Osteocyte (in vitro differentiated cells): ENCODE measurements around the gene SLC25A33. TPM values are rescaled to one million over a fixed set of nuclear protein-coding genes. Genes with fewer than 3 reads are reported as not detected.
A peak's percentile ranks its signal among the peaks of the same experiment; 100 is the strongest.

Source experiments
- DNase-seq: peaks from one replicate; pipeline ENCODE4 v3.0.0; 2021; ENCODE audit warnings: mixed read lengths; ENCODE audit not compliant: unreplicated experiment; ENCODE audit errors: extremely low spot score
- H3K27ac Mint-ChIP-seq: one replicate; pipeline ENCODE4 v1.8.0; 2021; ENCODE audit warnings: mild to moderate bottlenecking, mixed read lengths; ENCODE audit not compliant: unreplicated experiment
- H3K27me3 Mint-ChIP-seq: one replicate; pipeline ENCODE4 v1.8.0; 2021; ENCODE audit warnings: mixed read lengths; ENCODE audit not compliant: unreplicated experiment
- H3K36me3 Mint-ChIP-seq: one replicate; pipeline ENCODE4 v1.8.0; 2021; ENCODE audit warnings: mixed read lengths; ENCODE audit not compliant: unreplicated experiment
- H3K4me1 Mint-ChIP-seq: one replicate; pipeline ENCODE4 v1.8.0; 2021; ENCODE audit warnings: mixed read lengths; ENCODE audit not compliant: unreplicated experiment
- H3K4me3 Mint-ChIP-seq: one replicate; pipeline ENCODE4 v1.8.0; 2021; ENCODE audit warnings: mild to moderate bottlenecking, moderate library complexity, mixed read lengths; ENCODE audit not compliant: unreplicated experiment
- H3K9me3 Mint-ChIP-seq: one replicate; pipeline ENCODE4 v1.8.0; 2021; ENCODE audit warnings: mixed read lengths; ENCODE audit not compliant: unreplicated experiment
- total RNA-seq: library from RNA; stranded (reverse); gene quantifications from 2 replicates; pipeline ENCODE4 v1.2.1, GENCODE V29; 2021
- TF ChIP-seq, protein P1 (sequence below): fragments of 200-600 bp; sonication (generic); IDR thresholded peaks from 2 replicates; pipeline ENCODE4 v1.5.0; 2021; ENCODE audit warnings: antibody characterized with exemption, mild to moderate bottlenecking, moderate library complexity

SLC25A33 gene
- total RNA-seq, 1 donor from 2014 or later: 7.0 TPM

DNA sequence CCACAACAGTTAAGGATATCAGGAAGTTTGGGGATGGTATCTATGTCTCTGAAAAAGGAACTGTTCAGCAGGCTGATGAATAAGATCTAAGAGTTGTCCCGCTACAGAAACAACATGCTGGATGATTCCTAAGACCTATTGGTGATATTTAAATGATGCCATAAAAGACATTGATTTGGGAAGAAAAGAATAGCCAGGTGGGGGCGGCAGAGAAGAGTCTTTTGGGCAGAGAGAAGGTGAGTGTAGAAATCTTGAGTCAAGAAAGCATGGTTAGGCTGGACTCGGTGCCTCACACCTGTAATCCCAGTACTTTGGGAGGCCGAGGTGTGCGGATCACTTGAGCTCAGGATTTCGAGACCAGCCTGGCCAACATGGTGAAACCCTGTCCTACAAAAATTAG lies 37.6 kb downstream of the SLC25A33 start:
- TF ChIP-seq, protein P1, sequence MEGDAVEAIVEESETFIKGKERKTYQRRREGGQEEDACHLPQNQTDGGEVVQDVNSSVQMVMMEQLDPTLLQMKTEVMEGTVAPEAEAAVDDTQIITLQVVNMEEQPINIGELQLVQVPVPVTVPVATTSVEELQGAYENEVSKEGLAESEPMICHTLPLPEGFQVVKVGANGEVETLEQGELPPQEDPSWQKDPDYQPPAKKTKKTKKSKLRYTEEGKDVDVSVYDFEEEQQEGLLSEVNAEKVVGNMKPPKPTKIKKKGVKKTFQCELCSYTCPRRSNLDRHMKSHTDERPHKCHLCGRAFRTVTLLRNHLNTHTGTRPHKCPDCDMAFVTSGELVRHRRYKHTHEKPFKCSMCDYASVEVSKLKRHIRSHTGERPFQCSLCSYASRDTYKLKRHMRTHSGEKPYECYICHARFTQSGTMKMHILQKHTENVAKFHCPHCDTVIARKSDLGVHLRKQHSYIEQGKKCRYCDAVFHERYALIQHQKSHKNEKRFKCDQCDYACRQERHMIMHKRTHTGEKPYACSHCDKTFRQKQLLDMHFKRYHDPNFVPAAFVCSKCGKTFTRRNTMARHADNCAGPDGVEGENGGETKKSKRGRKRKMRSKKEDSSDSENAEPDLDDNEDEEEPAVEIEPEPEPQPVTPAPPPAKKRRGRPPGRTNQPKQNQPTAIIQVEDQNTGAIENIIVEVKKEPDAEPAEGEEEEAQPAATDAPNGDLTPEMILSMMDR: no peak
- H3K27me3 Mint-ChIP-seq: no peaks in the 10 kb centered on the region
- H3K36me3 Mint-ChIP-seq: peaks cover 31% of the 10 kb centered on the region
- no peaks in the 10 kb centered on the region for H3K4me1 Mint-ChIP-seq
- H3K9me3 Mint-ChIP-seq: no peaks in the 10 kb centered on the region
- H3K27ac Mint-ChIP-seq: no peak overlapping the region
- no peak overlapping the region for H3K4me3 Mint-ChIP-seq
- DNase-seq: no peak

DNA sequence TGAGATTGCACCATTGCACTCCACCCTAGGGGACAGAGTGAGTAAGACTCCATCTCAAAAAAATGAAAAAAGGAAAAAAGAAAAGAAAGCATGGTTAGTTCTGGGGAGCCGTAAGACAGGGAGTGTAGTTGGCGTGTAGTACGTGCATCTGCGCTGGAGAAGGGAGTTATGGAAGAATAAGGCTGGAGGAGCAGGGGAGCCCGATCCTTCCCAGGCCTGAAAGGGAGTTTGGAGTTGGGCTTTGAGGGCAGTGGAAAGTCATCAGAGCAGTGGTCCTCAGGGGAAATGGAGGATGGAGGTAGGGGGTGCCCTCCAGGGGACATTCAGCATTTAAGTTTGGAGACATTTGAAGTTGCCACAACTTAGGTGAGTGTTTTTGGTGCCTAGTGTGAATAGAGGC lies 38.2 kb downstream of the SLC25A33 start:
- Mint-ChIP-seq H3K27ac (no peak overlapping the region), H3K4me1 (no peaks in the 10 kb centered on the region), H3K4me3 (no peak overlapping the region), H3K36me3 (peaks cover 35% of the 10 kb centered on the region), H3K9me3 (no peaks in the 10 kb centered on the region), H3K27me3 (no peaks in the 10 kb centered on the region)
- no peak for DNase-seq
- TF ChIP-seq, protein P1: no peak

DNA sequence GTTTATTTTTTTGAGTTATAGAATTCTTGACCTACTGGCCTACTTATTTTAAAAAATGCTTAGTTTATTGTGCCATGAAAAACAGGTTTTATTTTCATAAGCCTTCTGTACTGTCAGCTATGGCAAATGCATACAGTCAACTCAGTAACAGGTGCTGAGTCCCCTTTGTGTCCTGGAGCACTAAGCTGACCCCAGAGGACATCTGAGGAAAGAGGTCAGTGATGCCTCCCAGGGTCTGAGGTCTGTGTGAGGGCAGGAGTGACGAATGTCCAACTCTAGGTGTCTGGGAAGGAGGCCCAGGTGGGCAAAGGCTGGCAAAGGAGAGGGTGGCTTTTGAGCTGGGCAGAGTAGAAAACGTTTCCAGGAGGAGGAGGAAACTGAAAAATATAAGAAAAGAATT lies 41.7 kb downstream of the SLC25A33 start:
- Mint-ChIP-seq H3K36me3 (peaks cover 31% of the 10 kb centered on the region), H3K27me3 (no peaks in the 10 kb centered on the region), H3K4me1 (no peaks in the 10 kb centered on the region), H3K9me3 (no peaks in the 10 kb centered on the region), H3K4me3 (no peak overlapping the region), H3K27ac (no peak overlapping the region)
- TF ChIP-seq, protein P1: no peak
- DNase-seq: no peak

DNA sequence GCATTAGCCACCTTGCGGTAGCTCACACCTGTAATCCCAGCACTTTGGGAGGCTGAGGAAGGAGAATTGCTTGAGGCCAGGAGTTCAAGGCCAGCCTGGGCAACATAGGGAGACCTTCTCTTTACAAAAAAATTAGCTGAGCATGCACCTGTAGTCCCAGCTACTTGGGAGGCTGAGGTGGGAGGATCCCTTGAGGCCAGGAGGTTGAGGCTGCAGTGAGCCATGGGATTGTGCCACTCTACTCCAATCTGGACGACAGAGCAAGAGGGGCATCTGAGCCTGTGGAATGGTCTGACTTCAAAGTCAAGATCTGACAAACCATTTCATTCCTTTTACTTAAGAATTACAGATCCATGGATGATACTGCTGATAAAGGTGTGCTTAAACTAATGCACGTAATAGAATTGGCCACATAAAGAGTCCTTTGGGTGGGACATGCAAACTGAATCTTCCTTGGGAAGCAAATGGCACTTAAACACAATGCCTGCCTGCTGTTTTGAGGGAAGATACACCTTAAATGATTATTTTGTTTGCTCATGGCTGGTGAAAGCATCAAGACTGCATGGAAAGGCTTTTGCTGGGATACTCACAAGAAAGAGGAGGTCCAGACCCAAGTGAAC lies 47.0 kb downstream of the SLC25A33 start:
- peaks cover 10% of the 10 kb centered on the region for H3K36me3 Mint-ChIP-seq
- H3K27ac Mint-ChIP-seq: no peak overlapping the region
- TF ChIP-seq, protein P1: no peak
- peaks cover 13% of the 10 kb centered on the region for H3K4me1 Mint-ChIP-seq
- no peaks in the 10 kb centered on the region for H3K27me3 Mint-ChIP-seq
- H3K9me3 Mint-ChIP-seq: no peaks in the 10 kb centered on the region
- no peak for DNase-seq
- H3K4me3 Mint-ChIP-seq: no peak overlapping the region

DNA sequence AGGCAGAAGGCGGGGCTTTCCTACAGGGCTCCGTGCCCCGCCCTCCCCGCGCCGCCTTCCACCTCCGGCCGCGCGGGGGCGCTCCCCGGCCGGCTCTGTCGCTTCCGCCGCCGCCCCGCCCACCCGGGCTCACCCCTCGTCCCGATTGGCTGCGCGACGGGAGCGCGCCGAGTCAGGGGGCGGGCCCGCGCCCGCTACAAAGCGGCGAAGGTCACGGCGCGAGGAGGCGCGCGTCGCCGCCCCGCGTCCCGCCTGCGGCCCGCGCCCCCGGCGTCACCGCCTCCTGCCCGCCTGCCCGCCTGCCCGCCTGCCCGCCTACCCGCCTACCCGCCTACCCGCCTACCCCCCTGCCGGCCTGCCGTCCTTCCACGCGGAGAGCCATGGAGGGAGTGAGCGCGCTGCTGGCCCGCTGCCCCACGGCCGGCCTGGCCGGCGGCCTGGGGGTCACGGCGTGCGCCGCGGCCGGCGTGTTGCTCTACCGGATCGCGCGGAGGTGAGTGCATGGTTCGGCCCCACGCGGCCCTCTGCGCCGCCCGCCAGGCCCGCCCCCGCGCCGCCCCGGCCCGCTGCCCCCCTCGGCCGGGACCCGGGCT lies 49.4 kb downstream of the SLC25A33 start, which contains the start of gene TMEM201:
TMEM201 (plus strand) TSS at position 361 of the 593 bp plus-strand sequence; CDS start at position 381, 20 bp downstream.
- Mint-ChIP-seq H3K4me1 (peaks cover 21% of the 10 kb centered on the region), H3K4me3 (peak within 1 kb of the TSS; percentile 74), H3K36me3 (no peaks in the 10 kb centered on the region), H3K27ac (peak within 1 kb of the TSS; percentile 77), H3K27me3 (no peaks in the 10 kb centered on the region), H3K9me3 (no peaks in the 10 kb centered on the region)
- DNase-seq: peak; percentile 98
- TF ChIP-seq, protein P1: peak; percentile 95
